ENCODE results near the gene MIA2.
"Not testable (repeated sequence)": the region's sequence is repeated elsewhere in the genome, so short reads cannot be mapped to it uniquely, and the experiment has no call there.

MIA2 gene

DNA sequence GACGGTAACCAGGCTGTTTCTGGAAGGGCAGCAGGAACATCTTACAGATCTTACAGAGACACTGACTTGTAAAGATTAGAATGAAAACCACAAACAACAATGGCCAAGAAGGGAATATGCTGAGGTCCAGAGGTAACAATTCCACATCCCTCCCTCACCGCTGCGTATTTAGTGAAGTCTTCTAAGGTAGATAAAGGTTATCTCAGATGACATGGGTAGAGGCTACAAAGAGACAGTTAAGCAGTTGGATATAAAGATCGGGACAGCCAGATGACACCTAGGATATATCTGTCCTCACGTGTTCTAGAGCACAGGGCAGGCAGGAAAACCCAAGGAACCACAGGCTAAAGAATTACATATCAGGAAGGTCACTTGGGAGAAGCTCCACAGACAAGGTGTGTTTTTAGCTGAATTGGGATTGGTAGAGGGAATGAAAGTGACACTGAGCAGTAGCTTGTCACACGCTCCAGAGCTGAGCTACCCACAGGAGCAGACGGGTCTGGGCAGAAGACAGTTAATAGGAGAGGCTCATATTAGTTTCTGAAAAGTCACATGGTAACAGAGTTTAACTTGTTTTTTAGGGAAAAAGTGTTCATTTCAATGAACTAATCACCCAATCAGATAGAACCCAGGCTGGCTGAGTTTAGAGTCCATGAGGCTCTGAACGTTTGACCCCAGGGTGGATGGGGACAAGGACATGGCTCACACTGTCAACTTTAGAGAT is 83.3 kb downstream of the MIA2 start:
- Histone ChIP-seq H3K9ac (ENCODE audit: low read depth, low read length) (no peak overlapping the region), H3K9me3 (ENCODE audit: control insufficient read depth, insufficient read depth, low read length) (no peaks in the 10 kb centered on the region), H3K36me3 (ENCODE audit: insufficient read depth, low read length) (no peaks in the 10 kb centered on the region), H3K4me1 (ENCODE audit: insufficient read depth, low read length) (no peaks in the 10 kb centered on the region)

GRCh38 chr14:39318574-39318973 is 84.9 kb downstream of the MIA2 start:
- no peak overlapping the region for H3K9ac ChIP-seq (ENCODE audit: low read depth, low read length)
- no peaks in the 10 kb centered on the region for H3K9me3 ChIP-seq (ENCODE audit: control insufficient read depth, insufficient read depth, low read length)
- no peaks in the 10 kb centered on the region for H3K4me1 ChIP-seq (ENCODE audit: insufficient read depth, low read length)
- H3K36me3 ChIP-seq (ENCODE audit: insufficient read depth, low read length), result no peaks in the 10 kb centered on the region

- no peaks in the 10 kb centered on the region for H3K4me1 ChIP-seq (ENCODE audit: insufficient read depth, low read length)
- no peak overlapping the region for H3K9ac ChIP-seq (ENCODE audit: low read depth, low read length)
- H3K9me3 ChIP-seq (ENCODE audit: control insufficient read depth, insufficient read depth, low read length), result no peaks in the 10 kb centered on the region
- H3K36me3 ChIP-seq (ENCODE audit: insufficient read depth, low read length), result no peaks in the 10 kb centered on the region
Measured at GRCh38 chr14:39319381-39319780, 85.7 kb downstream of the MIA2 start.

DNA sequence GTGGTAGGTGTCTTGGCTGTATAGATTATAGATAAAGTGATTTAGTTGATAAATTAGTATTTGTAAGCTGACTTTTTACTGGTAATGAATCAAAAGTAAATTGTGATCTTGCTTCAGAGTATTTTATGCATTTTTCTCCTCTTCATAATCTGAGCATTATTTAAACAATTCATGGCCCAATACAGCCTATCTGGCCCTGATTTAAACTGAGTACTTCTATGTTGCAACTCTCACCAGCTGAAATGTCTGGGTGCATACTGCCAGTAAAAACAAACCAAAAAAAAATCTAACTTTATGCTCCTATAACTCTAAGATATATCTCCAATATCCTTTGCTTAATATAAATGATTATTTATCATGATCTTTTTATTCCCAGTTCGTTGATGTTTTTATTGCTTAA is 86.6 kb downstream of the MIA2 start:
- Histone ChIP-seq H3K9me3 (ENCODE audit: control insufficient read depth, insufficient read depth, low read length) (no peaks in the 10 kb centered on the region), H3K4me1 (ENCODE audit: insufficient read depth, low read length) (no peaks in the 10 kb centered on the region), H3K36me3 (ENCODE audit: insufficient read depth, low read length) (no peaks in the 10 kb centered on the region), H3K9ac (ENCODE audit: low read depth, low read length) (no peak overlapping the region)

- Histone ChIP-seq H3K36me3 (ENCODE audit: insufficient read depth, low read length) (no peaks in the 10 kb centered on the region), H3K9me3 (ENCODE audit: control insufficient read depth, insufficient read depth, low read length) (no peaks in the 10 kb centered on the region), H3K4me1 (ENCODE audit: insufficient read depth, low read length) (no peaks in the 10 kb centered on the region), H3K9ac (ENCODE audit: low read depth, low read length) (no peak overlapping the region)
Measured at GRCh38 chr14:39322807-39323206, 89.1 kb downstream of the MIA2 start.

DNA sequence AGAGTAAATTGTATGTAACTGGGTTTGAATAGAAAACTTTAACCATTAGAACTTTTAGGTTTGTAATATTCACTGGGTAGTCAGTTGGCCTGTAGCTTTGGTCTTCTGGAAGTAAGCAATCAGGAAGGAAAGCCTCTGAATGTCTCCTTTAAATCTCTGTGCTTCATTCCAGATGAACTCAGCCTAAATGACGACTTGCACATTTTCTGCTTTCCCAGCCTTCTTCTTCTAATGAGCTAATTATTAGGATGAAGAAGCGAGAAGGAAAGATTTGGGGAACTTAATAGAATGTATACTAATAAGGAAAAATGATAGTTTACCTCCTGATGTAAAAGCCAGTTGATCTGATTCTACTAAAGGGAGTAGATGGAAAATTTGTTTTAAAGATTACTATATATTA is 90.4 kb downstream of the MIA2 start:
- Histone ChIP-seq H3K9me3 (ENCODE audit: control insufficient read depth, insufficient read depth, low read length) (no peaks in the 10 kb centered on the region), H3K4me1 (ENCODE audit: insufficient read depth, low read length) (no peaks in the 10 kb centered on the region), H3K36me3 (ENCODE audit: insufficient read depth, low read length) (no peaks in the 10 kb centered on the region), H3K9ac (ENCODE audit: low read depth, low read length) (no peak overlapping the region)

- H3K9me3 ChIP-seq (ENCODE audit: control insufficient read depth, insufficient read depth, low read length), result no peaks in the 10 kb centered on the region
- H3K9ac ChIP-seq (ENCODE audit: low read depth, low read length), result no peak overlapping the region
- 0 out of 2 replicates have a peak, but pooled peaks cover 6% of the 10 kb centered on the region for H3K4me1 ChIP-seq (ENCODE audit: insufficient read depth, low read length)
- H3K36me3 ChIP-seq (ENCODE audit: insufficient read depth, low read length), result no peaks in the 10 kb centered on the region
Measured at GRCh38 chr14:39339003-39339402, 105.3 kb downstream of the MIA2 start.

DNA sequence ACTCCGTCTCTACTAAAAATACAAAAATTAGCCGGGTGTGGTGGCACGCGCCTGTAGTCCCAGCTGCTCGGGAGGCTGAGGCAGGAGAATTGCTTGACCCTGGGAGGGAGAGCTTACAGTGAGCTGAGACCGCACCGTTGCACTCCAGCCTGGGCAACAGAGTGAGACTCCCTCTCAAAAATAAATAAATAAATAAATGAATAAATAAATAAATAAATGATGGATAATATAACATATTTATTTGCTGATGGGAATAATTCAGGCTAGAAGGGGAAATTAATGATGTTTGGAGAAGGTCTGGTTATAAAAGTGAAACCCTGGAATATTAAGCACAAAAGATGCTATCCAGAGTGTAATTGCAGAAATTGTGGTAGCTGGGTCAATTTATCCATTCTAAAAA is 107.4 kb downstream of the MIA2 start:
- not testable (repeated sequence) for H3K36me3 ChIP-seq (ENCODE audit: insufficient read depth, low read length); H3K9ac ChIP-seq (ENCODE audit: low read depth, low read length); H3K4me1 ChIP-seq (ENCODE audit: insufficient read depth, low read length); H3K9me3 ChIP-seq (ENCODE audit: control insufficient read depth, insufficient read depth, low read length)

- Histone ChIP-seq H3K36me3 (ENCODE audit: insufficient read depth, low read length) (no peaks in the 10 kb centered on the region), H3K4me1 (ENCODE audit: insufficient read depth, low read length) (0 out of 2 replicates have a peak, but pooled peaks cover 6% of the 10 kb centered on the region), H3K9me3 (ENCODE audit: control insufficient read depth, insufficient read depth, low read length) (no peaks in the 10 kb centered on the region), H3K9ac (ENCODE audit: low read depth, low read length) (no peak overlapping the region)
Measured at GRCh38 chr14:39342768-39343167, 109.1 kb downstream of the MIA2 start.

DNA sequence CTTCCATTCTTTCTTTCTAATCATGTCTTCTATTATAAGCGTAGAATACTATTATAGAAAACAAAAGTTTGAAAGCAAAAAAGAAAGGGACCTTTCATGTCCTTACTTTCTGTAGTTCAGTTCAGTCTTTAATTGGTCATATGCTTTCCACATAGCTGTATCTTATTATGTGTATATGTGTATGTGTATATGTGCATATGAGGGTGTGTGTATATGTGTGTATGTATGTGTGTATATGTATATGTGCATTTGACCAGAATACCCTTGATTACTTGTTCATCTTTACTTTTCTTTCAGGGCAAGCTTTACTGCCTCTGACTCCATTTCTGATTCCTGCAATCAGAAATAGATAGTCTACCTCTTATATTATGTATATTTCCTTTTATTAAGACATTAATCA is 109.9 kb downstream of the MIA2 start:
- Histone ChIP-seq H3K36me3 (ENCODE audit: insufficient read depth, low read length) (no peaks in the 10 kb centered on the region), H3K4me1 (ENCODE audit: insufficient read depth, low read length) (0 out of 2 replicates have a peak, but pooled peaks cover 5% of the 10 kb centered on the region), H3K9ac (ENCODE audit: low read depth, low read length) (no peak overlapping the region), H3K9me3 (ENCODE audit: control insufficient read depth, insufficient read depth, low read length) (no peaks in the 10 kb centered on the region)

GRCh38 chr14:39350866-39351265 is 117.2 kb downstream of the MIA2 start:
- Histone ChIP-seq H3K36me3 (ENCODE audit: insufficient read depth, low read length) (no peaks in the 10 kb centered on the region), H3K9me3 (ENCODE audit: control insufficient read depth, insufficient read depth, low read length) (no peaks in the 10 kb centered on the region), H3K4me1 (ENCODE audit: insufficient read depth, low read length) (no peaks in the 10 kb centered on the region), H3K9ac (ENCODE audit: low read depth, low read length) (no peak overlapping the region)

GRCh38 chr14:39351708-39352107 is 118.0 kb downstream of the MIA2 start:
- H3K36me3 ChIP-seq (ENCODE audit: insufficient read depth, low read length), result no peaks in the 10 kb centered on the region
- H3K9me3 ChIP-seq (ENCODE audit: control insufficient read depth, insufficient read depth, low read length), result no peaks in the 10 kb centered on the region

DNA sequence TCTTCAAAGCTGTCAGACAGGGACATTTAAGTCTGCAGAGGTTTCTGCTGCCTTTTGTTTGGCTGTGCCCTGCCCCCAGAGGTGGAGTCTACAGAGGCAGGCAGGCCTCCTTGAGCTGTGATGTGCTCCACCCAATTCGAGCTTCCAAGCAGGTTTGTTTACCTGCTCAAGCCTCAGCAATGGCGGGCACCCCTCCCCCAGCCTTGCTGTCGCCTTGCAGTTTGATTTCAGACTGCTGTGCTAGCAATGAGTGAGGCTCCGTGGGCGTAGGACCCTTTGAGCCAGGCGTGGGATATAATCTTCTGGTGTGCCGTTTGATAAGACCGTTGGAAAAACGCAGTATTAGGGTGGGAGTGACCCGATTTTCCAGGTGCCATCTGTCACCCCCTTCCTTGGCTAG is 125.4 kb downstream of the MIA2 start:
- H3K4me1 ChIP-seq (ENCODE audit: insufficient read depth, low read length); H3K9me3 ChIP-seq (ENCODE audit: control insufficient read depth, insufficient read depth, low read length); H3K9ac ChIP-seq (ENCODE audit: low read depth, low read length); H3K36me3 ChIP-seq (ENCODE audit: insufficient read depth, low read length): not testable (repeated sequence)

More at GRCh38 chr14:39351708-39352107, 118.0 kb downstream of the MIA2 start:
- Histone ChIP-seq H3K9ac (ENCODE audit: low read depth, low read length) (no peak overlapping the region), H3K4me1 (ENCODE audit: insufficient read depth, low read length) (no peaks in the 10 kb centered on the region)

DNA sequence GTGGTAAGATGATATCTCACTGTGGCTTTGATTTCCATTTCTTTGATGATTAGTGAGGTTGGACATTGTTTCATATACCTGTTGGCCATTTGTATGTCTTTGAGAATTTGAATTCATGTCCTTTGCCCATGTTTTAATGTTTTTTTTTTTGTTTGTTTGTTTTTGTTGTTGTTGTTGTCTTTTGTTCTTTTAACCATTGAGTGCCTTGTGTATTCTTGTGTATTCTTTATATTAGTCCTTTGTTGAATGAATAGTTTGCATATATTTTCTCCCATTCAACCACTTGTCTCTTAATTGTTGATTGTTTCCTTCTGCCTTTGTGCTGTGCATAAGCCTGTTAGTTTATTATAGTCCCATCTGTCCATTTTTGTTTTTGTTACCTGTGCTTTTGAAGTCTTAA is 126.6 kb downstream of the MIA2 start:
- Histone ChIP-seq H3K9me3 (ENCODE audit: control insufficient read depth, insufficient read depth, low read length) (peaks cover 3% of the 10 kb centered on the region; the same call in 1 of the 2 replicates), H3K9ac (ENCODE audit: low read depth, low read length) (no peak overlapping the region), H3K36me3 (ENCODE audit: insufficient read depth, low read length) (no peaks in the 10 kb centered on the region), H3K4me1 (ENCODE audit: insufficient read depth, low read length) (no peaks in the 10 kb centered on the region)

DNA sequence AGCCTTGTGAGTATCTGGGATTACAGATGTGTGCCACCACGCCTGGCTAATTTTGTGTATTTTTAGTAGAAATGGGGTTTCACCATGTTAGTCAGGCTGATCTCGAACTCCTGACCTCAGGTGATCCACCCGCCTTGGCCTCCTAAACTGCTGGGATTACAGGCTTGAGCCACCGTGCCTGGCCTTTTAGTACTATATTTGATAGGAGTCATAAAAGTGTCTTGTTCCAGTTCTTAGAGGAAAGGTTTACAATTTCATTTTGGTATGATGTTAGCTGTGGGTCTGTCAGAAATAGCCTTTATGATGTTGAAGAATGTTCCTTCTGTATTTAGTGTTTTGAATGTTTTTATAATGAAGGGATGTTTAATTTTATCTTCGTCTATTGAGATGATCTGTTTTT is 127.8 kb downstream of the MIA2 start:
- not testable (repeated sequence) for H3K9me3 ChIP-seq (ENCODE audit: control insufficient read depth, insufficient read depth, low read length); H3K4me1 ChIP-seq (ENCODE audit: insufficient read depth, low read length); H3K36me3 ChIP-seq (ENCODE audit: insufficient read depth, low read length); H3K9ac ChIP-seq (ENCODE audit: low read depth, low read length)

Measured in ES-I3 (cell line).